Keratinocyte (primary cell): ENCODE data around the gene TAF4. TPM values are rescaled to one million over a fixed set of nuclear protein-coding genes. Genes with fewer than 3 reads are reported as not detected.

ENCODE experiments used
- DNase-seq: peaks from one replicate; pipeline ENCODE4 v3.0.0-alpha.2; 2011; ENCODE audit warnings: low read depth, missing footprints, low spot score
- FAIRE-seq: peaks from 2 replicates; lab custom pipeline; 2011; peaks lifted over from hg19 to GRCh38; lab: Jason Lieb, UNC
- H2AFZ ChIP-seq: 2 replicates; pipeline ENCODE4 v1.6.0; 2012; ENCODE audit warnings: low read length, control low read depth, inconsistent platforms; ENCODE audit not compliant: control insufficient read depth
- H3K27ac ChIP-seq: 2 replicates; pipeline ENCODE4 v1.5.1; 2011; ENCODE audit warnings: low read length; ENCODE audit not compliant: control insufficient read depth, insufficient read depth
- H3K27me3 ChIP-seq: 3 replicates; pipeline ENCODE4 v1.6.0; 2011; ENCODE audit warnings: low read length; ENCODE audit not compliant: control insufficient read depth, insufficient read depth; ENCODE audit errors: extremely low read depth
- H3K36me3 ChIP-seq, 2 experiments: 2 replicates in 1 of 2; 3 replicates in 1 of 2; pipeline ENCODE4 v1.5.1; 2011; ENCODE audit warnings: low read length in 2 of 2, mild to moderate bottlenecking in 1 of 2; ENCODE audit not compliant: control insufficient read depth in 2 of 2, insufficient read depth in 2 of 2; ENCODE audit errors: extremely low read depth in 1 of 2
- H3K4me1 ChIP-seq: 3 replicates; pipeline ENCODE4 v1.5.1; 2011; ENCODE audit warnings: low read length; ENCODE audit not compliant: control insufficient read depth, insufficient read depth; ENCODE audit errors: extremely low read depth
- H3K4me2 ChIP-seq: 3 replicates; pipeline ENCODE4 v1.6.0; 2011; ENCODE audit warnings: low read depth, low read length; ENCODE audit not compliant: control insufficient read depth, insufficient read depth; ENCODE audit errors: extremely low read depth
- H3K4me3 ChIP-seq, 3 experiments: fragments of 200-600 bp in 1 of 3; sonication (generic) in 1 of 3; 2 replicates in 2 of 3; 3 replicates in 1 of 3; pipeline ENCODE4 v1.5.1; 2011 to 2016; ENCODE audit warnings: low read length in 3 of 3, mild to moderate bottlenecking in 3 of 3, control low read depth in 2 of 3, inconsistent platforms in 1 of 3, low read depth in 1 of 3, mixed read lengths in 1 of 3, mixed run types in 1 of 3, moderate library complexity in 1 of 3; ENCODE audit not compliant: control insufficient read depth in 2 of 3, insufficient read depth in 2 of 3; ENCODE audit errors: extremely low read depth in 1 of 3
- H3K79me2 ChIP-seq: 2 replicates; pipeline ENCODE4 v1.6.0; 2012; ENCODE audit warnings: low read length; ENCODE audit not compliant: control insufficient read depth, insufficient read depth
- H3K9ac ChIP-seq: 3 replicates; pipeline ENCODE4 v1.6.0; 2011; ENCODE audit warnings: low read length; ENCODE audit not compliant: control insufficient read depth, insufficient read depth; ENCODE audit errors: extremely low read depth
- H3K9me1 ChIP-seq: 3 replicates; pipeline ENCODE4 v1.6.0; 2011; ENCODE audit warnings: low read length; ENCODE audit not compliant: control insufficient read depth, insufficient read depth; ENCODE audit errors: extremely low read depth
- H3K9me3 ChIP-seq: 2 replicates; pipeline ENCODE4 v1.5.1; 2012; ENCODE audit warnings: low read depth, low read length; ENCODE audit not compliant: control insufficient read depth
- H4K20me1 ChIP-seq: 3 replicates; pipeline ENCODE4 v1.6.0; 2011; ENCODE audit warnings: low read length; ENCODE audit not compliant: control insufficient read depth, insufficient read depth; ENCODE audit errors: extremely low read depth
- EZH2 ChIP-seq: IDR thresholded peaks from one replicate; pipeline ENCODE4 v1.6.1; 2012; ENCODE audit warnings: inconsistent platforms, mild to moderate bottlenecking, low read length, moderate library complexity
- dilution Hi-C: fragments of 300-500 bp; cut with MboI; formaldehyde crosslinking; loops from one replicate; pipeline ENCODE4 v1.7.0; 2020; ENCODE audit warnings: low sequenced_read_pairs; ENCODE audit not compliant: extremely low pct_ligation_motif_present
- polyA plus RNA-seq, 5 experiments: library from polyadenylated mRNA; depleted of rRNA in 3 of 5; stranded (reverse) in 3 of 5; stranded (forward) in 1 of 5; unstranded in 1 of 5; fragments of >200 nt; gene quantifications; 1 replicate in 1 of 5; 2 replicates in 3 of 5; 3 replicates in 1 of 5; pipeline versions ENCODE4 v1.2.1 to v1.2.3, GENCODE V29; 2011 to 2012; ENCODE audit warnings: missing spikeins in 2 of 5, low read depth in 1 of 5, low replicate concordance in 1 of 5
- TF ChIP-seq, protein P1 (sequence below), 3 experiments: IDR thresholded peaks in 1 of 3; conservative IDR thresholded peaks in 1 of 3; optimal IDR thresholded peaks in 1 of 3; 2 replicates in 2 of 3; 3 replicates in 1 of 3; pipeline versions ENCODE3 to v1.5.1; 2011; ENCODE audit warnings: low read length in 3 of 3, mild to moderate bottlenecking in 3 of 3, moderate library complexity in 2 of 3, control low read depth in 1 of 3, inconsistent platforms in 1 of 3; ENCODE audit not compliant: insufficient read depth in 2 of 3; ENCODE audit errors: extremely low read depth in 1 of 3

Gene TAF4
- polyA plus RNA-seq, 1 donor (not counting 4 experiments of a cell fraction or from before 2014, with no cell fraction given), result 3.3 TPM

- FAIRE-seq, result no peak
- TF ChIP-seq, protein P1, sequence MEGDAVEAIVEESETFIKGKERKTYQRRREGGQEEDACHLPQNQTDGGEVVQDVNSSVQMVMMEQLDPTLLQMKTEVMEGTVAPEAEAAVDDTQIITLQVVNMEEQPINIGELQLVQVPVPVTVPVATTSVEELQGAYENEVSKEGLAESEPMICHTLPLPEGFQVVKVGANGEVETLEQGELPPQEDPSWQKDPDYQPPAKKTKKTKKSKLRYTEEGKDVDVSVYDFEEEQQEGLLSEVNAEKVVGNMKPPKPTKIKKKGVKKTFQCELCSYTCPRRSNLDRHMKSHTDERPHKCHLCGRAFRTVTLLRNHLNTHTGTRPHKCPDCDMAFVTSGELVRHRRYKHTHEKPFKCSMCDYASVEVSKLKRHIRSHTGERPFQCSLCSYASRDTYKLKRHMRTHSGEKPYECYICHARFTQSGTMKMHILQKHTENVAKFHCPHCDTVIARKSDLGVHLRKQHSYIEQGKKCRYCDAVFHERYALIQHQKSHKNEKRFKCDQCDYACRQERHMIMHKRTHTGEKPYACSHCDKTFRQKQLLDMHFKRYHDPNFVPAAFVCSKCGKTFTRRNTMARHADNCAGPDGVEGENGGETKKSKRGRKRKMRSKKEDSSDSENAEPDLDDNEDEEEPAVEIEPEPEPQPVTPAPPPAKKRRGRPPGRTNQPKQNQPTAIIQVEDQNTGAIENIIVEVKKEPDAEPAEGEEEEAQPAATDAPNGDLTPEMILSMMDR (optimal IDR thresholded peaks at IDR 0.05 in 1 of 3, IDR thresholded peaks at IDR 0.05 in 1 of 3, conservative IDR thresholded peaks at IDR 0.05 in 1 of 3; ENCODE audit: extremely low read depth in 1 of 3, insufficient read depth in 2 of 3, low read length in 3 of 3), result no peak
- TF ChIP-seq EZH2, result no peak
- Histone ChIP-seq H3K27ac (no peak overlapping the region), H3K9ac (no peak overlapping the region), H3K4me2 (no peak overlapping the region), H3K27me3 (peaks cover 21% of the 10 kb centered on the region), H3K36me3 (no peaks in the 10 kb centered on the region), H3K9me3 (no peaks in the 10 kb centered on the region), H2AFZ (no peak overlapping the region), H3K79me2 (no peaks in the 10 kb centered on the region), H4K20me1 (no peaks in the 10 kb centered on the region), H3K4me1 (no peaks in the 10 kb centered on the region), H3K4me3 (no peak overlapping the region), H3K9me1 (no peaks in the 10 kb centered on the region)
- dilution Hi-C loops, result no loop called here
- no peak for DNase-seq
Observed at GRCh38 chr20:61950641-61951071, 115.0 kb downstream of the TAF4 start.

- H3K4me2 ChIP-seq, result no peak overlapping the region
- H3K9ac ChIP-seq, result no peak overlapping the region
- dilution Hi-C loops, result no loop called here
- no peak overlapping the region for H3K27ac ChIP-seq
- H3K79me2 ChIP-seq, result no peaks in the 10 kb centered on the region
- no peaks in the 10 kb centered on the region for H3K36me3 ChIP-seq
- no peaks in the 10 kb centered on the region for H3K9me1 ChIP-seq
- no peak overlapping the region for H3K4me3 ChIP-seq
- H3K4me1 ChIP-seq, result no peaks in the 10 kb centered on the region
- H2AFZ ChIP-seq, result no peak overlapping the region
- no peaks in the 10 kb centered on the region for H4K20me1 ChIP-seq
- H3K9me3 ChIP-seq, result no peaks in the 10 kb centered on the region
- no peak for DNase-seq
- TF ChIP-seq EZH2, result no peak
- TF ChIP-seq, protein P1 (optimal IDR thresholded peaks at IDR 0.05 in 1 of 3, IDR thresholded peaks at IDR 0.05 in 1 of 3, conservative IDR thresholded peaks at IDR 0.05 in 1 of 3; ENCODE audit: extremely low read depth in 1 of 3, insufficient read depth in 2 of 3, low read length in 3 of 3), result no peak
- FAIRE-seq, result no peak
- H3K27me3 ChIP-seq, result peaks cover 19% of the 10 kb centered on the region
Observed at GRCh38 chr20:61949714-61950640, 115.7 kb downstream of the TAF4 start.
